Nephron progenitor cell (in vitro differentiated cells): ENCODE data around the gene SNAI3.

ENCODE experiments used
- DNase-seq: peaks from one replicate; pipeline ENCODE4 v3.0.0; 2021
- H3K27ac Mint-ChIP-seq: 2 replicates; pipeline ENCODE4 v1.8.0; 2021; ENCODE audit warnings: mild to moderate bottlenecking, moderate library complexity, mixed read lengths
- H3K27me3 Mint-ChIP-seq: 2 replicates; pipeline ENCODE4 v1.8.0; 2021; ENCODE audit warnings: mild to moderate bottlenecking, low read depth, mixed read lengths; ENCODE audit not compliant: poor library complexity
- H3K36me3 Mint-ChIP-seq: 2 replicates; pipeline ENCODE4 v1.8.0; 2021; ENCODE audit warnings: low read depth, mixed read lengths
- H3K4me1 Mint-ChIP-seq: 2 replicates; pipeline ENCODE4 v1.8.0; 2021; ENCODE audit warnings: mixed read lengths
- H3K4me3 Mint-ChIP-seq: 2 replicates; pipeline ENCODE4 v1.8.0; 2021; ENCODE audit warnings: mild to moderate bottlenecking, moderate library complexity, mixed read lengths
- H3K9me3 Mint-ChIP-seq: 2 replicates; pipeline ENCODE4 v1.8.0; 2021; ENCODE audit warnings: mild to moderate bottlenecking, moderate library complexity, mixed read lengths
- CTCF ChIP-seq: fragments of 200-600 bp; sonication (generic); IDR thresholded peaks from 2 replicates; pipeline ENCODE4 v1.5.0; 2021; ENCODE audit warnings: antibody characterized with exemption

The SNAI3 gene

GRCh38 chr16:88655053-88655732, 31.1 kb downstream of the SNAI3 start:
- no peak for TF ChIP-seq CTCF
- Mint-ChIP-seq H3K4me3 (no peak overlapping the region), H3K27ac (no peak overlapping the region), H3K9me3 (no peaks in the 10 kb centered on the region), H3K27me3 (peaks cover 2% of the 10 kb centered on the region), H3K4me1 (peaks cover 6% of the 10 kb centered on the region), H3K36me3 (no peaks in the 10 kb centered on the region)
- DNase-seq, result no peak

GRCh38 chr16:88654363-88655052, 31.8 kb downstream of the SNAI3 start:
- no peak for TF ChIP-seq CTCF

GRCh38 chr16:88653596-88654362, 32.5 kb downstream of the SNAI3 start:
- TF ChIP-seq CTCF, result no peak
- Mint-ChIP-seq H3K4me3 (no peak overlapping the region), H3K9me3 (no peaks in the 10 kb centered on the region), H3K27ac (no peak overlapping the region), H3K27me3 (peaks cover 5% of the 10 kb centered on the region), H3K36me3 (peaks cover 3% of the 10 kb centered on the region), H3K4me1 (peaks cover 13% of the 10 kb centered on the region)
- no peak for DNase-seq

More at GRCh38 chr16:88654363-88655052, 31.8 kb downstream of the SNAI3 start:
- no peak overlapping the region for H3K4me3 Mint-ChIP-seq
- H3K27ac Mint-ChIP-seq, result no peak overlapping the region
- H3K27me3 Mint-ChIP-seq, result peaks cover 2% of the 10 kb centered on the region
- DNase-seq, result no peak
- no peaks in the 10 kb centered on the region for H3K36me3 Mint-ChIP-seq
- peaks cover 7% of the 10 kb centered on the region for H3K4me1 Mint-ChIP-seq
- H3K9me3 Mint-ChIP-seq, result no peaks in the 10 kb centered on the region

- no peak for TF ChIP-seq CTCF
- Mint-ChIP-seq H3K27me3 (peaks cover 5% of the 10 kb centered on the region), H3K27ac (no peak overlapping the region), H3K36me3 (peaks cover 3% of the 10 kb centered on the region), H3K4me3 (no peak overlapping the region), H3K9me3 (no peaks in the 10 kb centered on the region), H3K4me1 (peaks cover 13% of the 10 kb centered on the region)
- no peak for DNase-seq
These were observed 33.2 kb downstream of the SNAI3 start for GRCh38 chr16:88653101-88653500.

- DNase-seq, result no peak
- Mint-ChIP-seq H3K9me3 (no peaks in the 10 kb centered on the region), H3K4me3 (no peak overlapping the region), H3K27me3 (peaks cover 5% of the 10 kb centered on the region), H3K36me3 (peaks cover 3% of the 10 kb centered on the region), H3K27ac (no peak overlapping the region), H3K4me1 (peaks cover 13% of the 10 kb centered on the region)
- TF ChIP-seq CTCF, result no peak
These were observed 33.6 kb downstream of the SNAI3 start for GRCh38 chr16:88652762-88653063.
